ENCODE results near the gene SYNJ2.
A peak's percentile ranks its signal among the peaks of the same experiment; 100 is the strongest.

The SYNJ2 gene

GRCh38 chr6:158040804-158041347 lies 59.2 kb downstream of the SYNJ2 start:
- H3K4me1 ChIP-seq (ENCODE audit: control insufficient read depth, insufficient read depth, low read length, poor library complexity, severe bottlenecking): peaks cover 65% of the 10 kb centered on the region
- H3K4me3 ChIP-seq (ENCODE audit: extremely low read depth, insufficient read depth, low read length, poor library complexity, severe bottlenecking): no peak overlapping the region
- no peaks in the 10 kb centered on the region for H3K9me3 ChIP-seq (ENCODE audit: control insufficient read depth, low read length)
- 83 to 85% methylated on average over 6 to 8 of the region's 12 CpGs for WGBS, 2 experiments (ENCODE audit: insufficient coverage in 2 of 2)
- peak overlapping the region; percentile 98 for H3K27ac ChIP-seq (ENCODE audit: low read depth, low read length, severe bottlenecking)
- peaks cover 35% of the 10 kb centered on the region for H3K36me3 ChIP-seq (ENCODE audit: control insufficient read depth, insufficient read depth, low read length)

GRCh38 chr6:158041370-158041769 lies 59.7 kb downstream of the SYNJ2 start:
- 88 to 97% methylated on average over 3 to 4 of the region's 4 CpGs for WGBS, 2 experiments (ENCODE audit: insufficient coverage in 2 of 2)
- no peak overlapping the region for H3K4me3 ChIP-seq (ENCODE audit: extremely low read depth, insufficient read depth, low read length, poor library complexity, severe bottlenecking)
- H3K9me3 ChIP-seq (ENCODE audit: control insufficient read depth, low read length): no peaks in the 10 kb centered on the region
- peaks cover 33% of the 10 kb centered on the region for H3K36me3 ChIP-seq (ENCODE audit: control insufficient read depth, insufficient read depth, low read length)
- H3K27ac ChIP-seq (ENCODE audit: low read depth, low read length, severe bottlenecking): peak overlapping the region; percentile 98
- H3K4me1 ChIP-seq (ENCODE audit: control insufficient read depth, insufficient read depth, low read length, poor library complexity, severe bottlenecking): peaks cover 65% of the 10 kb centered on the region

- 97 to 100% methylated on average over 5 to 6 of the region's 12 CpGs for whole genome bisulfite sequencing, 2 experiments (ENCODE audit: insufficient coverage in 2 of 2)
- Histone ChIP-seq H3K27ac (ENCODE audit: low read depth, low read length, severe bottlenecking) (peak overlapping the region; percentile 98), H3K4me1 (ENCODE audit: control insufficient read depth, insufficient read depth, low read length, poor library complexity, severe bottlenecking) (peaks cover 65% of the 10 kb centered on the region), H3K4me3 (ENCODE audit: extremely low read depth, insufficient read depth, low read length, poor library complexity, severe bottlenecking) (no peak overlapping the region), H3K9me3 (ENCODE audit: control insufficient read depth, low read length) (no peaks in the 10 kb centered on the region), H3K36me3 (ENCODE audit: control insufficient read depth, insufficient read depth, low read length) (peaks cover 32% of the 10 kb centered on the region)
These were observed 60.1 kb downstream of the SYNJ2 start for GRCh38 chr6:158041788-158042187.

GRCh38 chr6:158042245-158042798 lies 60.7 kb downstream of the SYNJ2 start:
- peaks cover 65% of the 10 kb centered on the region for H3K4me1 ChIP-seq (ENCODE audit: control insufficient read depth, insufficient read depth, low read length, poor library complexity, severe bottlenecking)
- H3K36me3 ChIP-seq (ENCODE audit: control insufficient read depth, insufficient read depth, low read length): peaks cover 34% of the 10 kb centered on the region
- no peaks in the 10 kb centered on the region for H3K9me3 ChIP-seq (ENCODE audit: control insufficient read depth, low read length)
- H3K27ac ChIP-seq (ENCODE audit: low read depth, low read length, severe bottlenecking): peak overlapping the region; percentile 98
- no peak overlapping the region for H3K4me3 ChIP-seq (ENCODE audit: extremely low read depth, insufficient read depth, low read length, poor library complexity, severe bottlenecking)
- WGBS, 2 experiments (ENCODE audit: insufficient coverage in 2 of 2): 80 to 82% methylated on average over 14 of the region's 16 CpGs

- Histone ChIP-seq H3K36me3 (ENCODE audit: control insufficient read depth, insufficient read depth, low read length) (peaks cover 35% of the 10 kb centered on the region), H3K4me1 (ENCODE audit: control insufficient read depth, insufficient read depth, low read length, poor library complexity, severe bottlenecking) (peaks cover 63% of the 10 kb centered on the region), H3K4me3 (ENCODE audit: extremely low read depth, insufficient read depth, low read length, poor library complexity, severe bottlenecking) (no peak overlapping the region), H3K9me3 (ENCODE audit: control insufficient read depth, low read length) (no peaks in the 10 kb centered on the region), H3K27ac (ENCODE audit: low read depth, low read length, severe bottlenecking) (peak overlapping the region; percentile 98)
- WGBS, 2 experiments (ENCODE audit: insufficient coverage in 2 of 2): 95 to 96% methylated on average over 19 of the region's 20 CpGs
These were observed 61.3 kb downstream of the SYNJ2 start for GRCh38 chr6:158043008-158043407.

GRCh38 chr6:158043586-158044524 lies 62.2 kb downstream of the SYNJ2 start:
- 93 to 94% methylated on average over 26 to 27 of the region's 31 CpGs for WGBS, 2 experiments (ENCODE audit: insufficient coverage in 2 of 2)
- H3K4me1 ChIP-seq (ENCODE audit: control insufficient read depth, insufficient read depth, low read length, poor library complexity, severe bottlenecking): peaks cover 54% of the 10 kb centered on the region
- H3K27ac ChIP-seq (ENCODE audit: low read depth, low read length, severe bottlenecking): peak overlapping the region; percentile 98
- H3K9me3 ChIP-seq (ENCODE audit: control insufficient read depth, low read length): no peaks in the 10 kb centered on the region
- H3K4me3 ChIP-seq (ENCODE audit: extremely low read depth, insufficient read depth, low read length, poor library complexity, severe bottlenecking): no peak overlapping the region
- peaks cover 36% of the 10 kb centered on the region for H3K36me3 ChIP-seq (ENCODE audit: control insufficient read depth, insufficient read depth, low read length)

GRCh38 chr6:158044525-158044888 lies 62.8 kb downstream of the SYNJ2 start:
- Histone ChIP-seq H3K4me3 (ENCODE audit: extremely low read depth, insufficient read depth, low read length, poor library complexity, severe bottlenecking) (no peak overlapping the region), H3K4me1 (ENCODE audit: control insufficient read depth, insufficient read depth, low read length, poor library complexity, severe bottlenecking) (peaks cover 48% of the 10 kb centered on the region), H3K36me3 (ENCODE audit: control insufficient read depth, insufficient read depth, low read length) (peaks cover 33% of the 10 kb centered on the region), H3K9me3 (ENCODE audit: control insufficient read depth, low read length) (no peaks in the 10 kb centered on the region), H3K27ac (ENCODE audit: low read depth, low read length, severe bottlenecking) (peak overlapping the region; percentile 37)
- WGBS, 2 experiments (ENCODE audit: insufficient coverage in 2 of 2): 80 to 94% methylated on average over 2 to 3 of the region's 6 CpGs

GRCh38 chr6:158046201-158047126 lies 64.8 kb downstream of the SYNJ2 start:
- Histone ChIP-seq H3K9me3 (ENCODE audit: control insufficient read depth, low read length) (no peaks in the 10 kb centered on the region), H3K36me3 (ENCODE audit: control insufficient read depth, insufficient read depth, low read length) (peaks cover 53% of the 10 kb centered on the region), H3K4me3 (ENCODE audit: extremely low read depth, insufficient read depth, low read length, poor library complexity, severe bottlenecking) (no peak overlapping the region), H3K4me1 (ENCODE audit: control insufficient read depth, insufficient read depth, low read length, poor library complexity, severe bottlenecking) (peaks cover 31% of the 10 kb centered on the region), H3K27ac (ENCODE audit: low read depth, low read length, severe bottlenecking) (no peak overlapping the region)
- 90 to 98% methylated on average over 14 to 16 of the region's 20 CpGs for WGBS, 2 experiments (ENCODE audit: insufficient coverage in 2 of 2)

GRCh38 chr6:158047127-158047518 lies 65.5 kb downstream of the SYNJ2 start:
- WGBS, 2 experiments (ENCODE audit: insufficient coverage in 2 of 2): 92 to 98% methylated on average over 6 to 10 of the region's 10 CpGs

More at GRCh38 chr6:158047127-158047518, 65.5 kb downstream of the SYNJ2 start:
- H3K9me3 ChIP-seq (ENCODE audit: control insufficient read depth, low read length): no peaks in the 10 kb centered on the region
- H3K36me3 ChIP-seq (ENCODE audit: control insufficient read depth, insufficient read depth, low read length): peaks cover 58% of the 10 kb centered on the region
- H3K4me1 ChIP-seq (ENCODE audit: control insufficient read depth, insufficient read depth, low read length, poor library complexity, severe bottlenecking): peaks cover 24% of the 10 kb centered on the region
- H3K27ac ChIP-seq (ENCODE audit: low read depth, low read length, severe bottlenecking): no peak overlapping the region
- no peak overlapping the region for H3K4me3 ChIP-seq (ENCODE audit: extremely low read depth, insufficient read depth, low read length, poor library complexity, severe bottlenecking)
